ENCODE data around the gene PRR16. TPM values are rescaled to one million over a fixed set of nuclear protein-coding genes. Genes with fewer than 3 reads are reported as not detected.

PRR16 gene
- total and polyA plus RNA-seq, 4 donors, result 6.5 to 26.8 (median 12.4) TPM

- no peaks in the 10 kb centered on the region for H3K4me1 ChIP-seq (ENCODE audit: control insufficient read depth in 1 of 2, insufficient read depth in 2 of 2, low read length in 2 of 2)
- 91% methylated on average over 1 of the region's 1 CpG for WGBS, 2 donors
- H3K27me3 ChIP-seq (ENCODE audit: control insufficient read depth in 1 of 2, insufficient read depth in 2 of 2, low read length in 1 of 2), result no peaks in the 10 kb centered on the region
- H3K9me3 ChIP-seq (ENCODE audit: control insufficient read depth, low read length), result no peaks in the 10 kb centered on the region
- DNase-seq (no peak), ATAC-seq (ENCODE audit: low FRiP score) (no peak)
- H3K27ac ChIP-seq (ENCODE audit: low read depth in 1 of 2, low read length in 2 of 2), result no peak overlapping the region
- intact Hi-C loops (cut with DNase I), result no loop called here
- H3K36me3 ChIP-seq (ENCODE audit: control insufficient read depth in 1 of 2, insufficient read depth in 2 of 2, low read length in 1 of 2), result no peaks in the 10 kb centered on the region
- peak overlapping the region in 1 of 2 donors; percentile 8 for H3K4me3 ChIP-seq (ENCODE audit: low read length in 2 of 2)
Measured at GRCh38 chr5:120586646-120587045, 122.5 kb downstream of the PRR16 start.

- Histone ChIP-seq H3K36me3 (ENCODE audit: control insufficient read depth in 1 of 2, insufficient read depth in 2 of 2, low read length in 1 of 2) (no peaks in the 10 kb centered on the region), H3K4me3 (ENCODE audit: low read length in 2 of 2) (no peak overlapping the region), H3K9me3 (ENCODE audit: control insufficient read depth, low read length) (no peaks in the 10 kb centered on the region), H3K27me3 (ENCODE audit: control insufficient read depth in 1 of 2, insufficient read depth in 2 of 2, low read length in 1 of 2) (no peaks in the 10 kb centered on the region), H3K27ac (ENCODE audit: low read depth in 1 of 2, low read length in 2 of 2) (no peak overlapping the region), H3K4me1 (ENCODE audit: control insufficient read depth in 1 of 2, insufficient read depth in 2 of 2, low read length in 2 of 2) (no peaks in the 10 kb centered on the region)
- intact Hi-C loops (cut with DNase I), result no loop called here
- DNase-seq (no peak), ATAC-seq (ENCODE audit: low FRiP score) (no peak)
- 67 to 75% methylated on average over 2 of the region's 2 CpGs for WGBS, 2 donors
Measured at GRCh38 chr5:120591911-120592310, 127.8 kb downstream of the PRR16 start.

DNA sequence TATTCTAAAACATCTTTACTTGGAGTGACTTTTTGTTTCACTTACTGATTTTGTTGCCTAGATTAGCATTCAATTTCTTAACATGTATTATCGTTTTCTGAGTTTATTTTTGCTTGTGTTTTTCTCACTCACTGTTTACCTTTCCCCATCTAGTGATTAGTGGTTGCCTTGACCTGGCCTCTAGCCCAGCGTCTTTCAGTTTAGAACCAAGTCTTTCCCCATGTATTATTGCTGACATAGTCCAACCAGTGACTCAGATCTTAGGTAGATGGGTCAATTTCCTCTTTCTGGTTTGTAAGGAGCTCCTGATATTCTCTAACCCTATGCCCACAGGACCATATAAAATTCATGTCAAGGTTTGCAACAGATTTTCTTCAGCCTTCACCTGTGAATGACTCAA, 135.5 kb downstream of the PRR16 start:
- 19 to 26% methylated on average over 2 of the region's 2 CpGs for WGBS, 2 donors
- intact Hi-C loops (cut with DNase I), result no loop called here
- DNase-seq, result no peak
- Histone ChIP-seq H3K4me1 (ENCODE audit: control insufficient read depth in 1 of 2, insufficient read depth in 2 of 2, low read length in 2 of 2) (peaks cover 0 to 2% of the 10 kb centered on the region in 2 donors), H3K27me3 (ENCODE audit: control insufficient read depth in 1 of 2, insufficient read depth in 2 of 2, low read length in 1 of 2) (no peaks in the 10 kb centered on the region), H3K4me3 (ENCODE audit: low read length in 2 of 2) (no peak overlapping the region), H3K9me3 (ENCODE audit: control insufficient read depth, low read length) (no peaks in the 10 kb centered on the region), H3K36me3 (ENCODE audit: control insufficient read depth in 1 of 2, insufficient read depth in 2 of 2, low read length in 1 of 2) (no peaks in the 10 kb centered on the region), H3K27ac (ENCODE audit: low read depth in 1 of 2, low read length in 2 of 2) (no peak overlapping the region)
- ATAC-seq (ENCODE audit: low FRiP score), result no peak

DNA sequence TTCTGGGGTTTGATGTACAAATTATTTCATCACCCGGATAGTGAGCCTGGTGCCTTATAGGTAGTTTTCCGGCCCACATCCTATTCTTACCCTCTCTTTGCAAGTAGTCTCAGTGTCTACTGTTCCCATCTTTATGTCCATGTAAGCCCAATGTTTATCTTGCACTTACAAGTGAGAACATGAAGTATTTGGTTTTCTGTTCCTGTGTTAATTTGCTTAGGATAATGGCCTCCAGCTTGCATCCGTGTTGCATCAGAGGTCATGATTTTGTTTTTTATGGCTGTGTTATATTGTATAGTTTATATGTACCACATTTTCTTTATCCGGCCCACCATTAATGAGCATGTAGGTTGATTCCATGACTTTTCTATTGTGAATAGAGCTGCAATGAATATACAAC, 136.5 kb downstream of the PRR16 start:
- Histone ChIP-seq H3K27me3 (ENCODE audit: control insufficient read depth in 1 of 2, insufficient read depth in 2 of 2, low read length in 1 of 2) (no peaks in the 10 kb centered on the region), H3K27ac (ENCODE audit: low read depth in 1 of 2, low read length in 2 of 2) (no peak overlapping the region), H3K36me3 (ENCODE audit: control insufficient read depth in 1 of 2, insufficient read depth in 2 of 2, low read length in 1 of 2) (no peaks in the 10 kb centered on the region), H3K9me3 (ENCODE audit: control insufficient read depth, low read length) (no peaks in the 10 kb centered on the region), H3K4me1 (ENCODE audit: control insufficient read depth in 1 of 2, insufficient read depth in 2 of 2, low read length in 2 of 2) (peaks cover 0 to 2% of the 10 kb centered on the region in 2 donors), H3K4me3 (ENCODE audit: low read length in 2 of 2) (no peak overlapping the region)
- DNase-seq (no peak), ATAC-seq (ENCODE audit: low FRiP score) (no peak)
- intact Hi-C loops (cut with DNase I), result no loop called here
- 95 to 99% methylated on average over 4 of the region's 4 CpGs for WGBS, 2 donors

DNA sequence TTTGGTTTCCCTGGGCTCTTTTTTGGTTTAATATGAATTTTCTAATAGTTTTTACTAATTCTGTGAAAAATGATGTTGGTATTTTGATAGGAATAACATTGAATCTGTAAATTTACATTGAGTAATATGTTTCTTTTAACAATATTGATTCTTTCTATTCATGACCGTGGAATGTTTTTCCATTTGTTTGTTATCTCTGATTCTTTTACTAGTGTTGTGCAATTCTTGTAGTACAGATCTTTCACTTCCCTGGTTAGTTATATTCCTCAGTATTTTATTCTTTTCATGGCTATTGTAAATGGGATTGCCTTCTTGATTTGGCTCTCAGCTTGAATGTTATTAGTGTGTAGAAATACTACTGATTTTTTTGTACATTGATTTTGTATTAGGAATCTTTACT, 137.9 kb downstream of the PRR16 start:
- ATAC-seq (ENCODE audit: low FRiP score) (no peak), DNase-seq (no peak)
- WGBS, 2 donors, result 68 to 78% methylated on average over 1 of the region's 1 CpG
- no peak overlapping the region for H3K4me3 ChIP-seq (ENCODE audit: low read length in 2 of 2)
- intact Hi-C loops (cut with DNase I), result no loop called here
- H3K36me3 ChIP-seq (ENCODE audit: control insufficient read depth in 1 of 2, insufficient read depth in 2 of 2, low read length in 1 of 2), result no peaks in the 10 kb centered on the region
- H3K27ac ChIP-seq (ENCODE audit: low read depth in 1 of 2, low read length in 2 of 2), result no peak overlapping the region
- H3K9me3 ChIP-seq (ENCODE audit: control insufficient read depth, low read length), result no peaks in the 10 kb centered on the region
- no peaks in the 10 kb centered on the region for H3K27me3 ChIP-seq (ENCODE audit: control insufficient read depth in 1 of 2, insufficient read depth in 2 of 2, low read length in 1 of 2)
- peaks cover 0 to 2% of the 10 kb centered on the region in 2 donors for H3K4me1 ChIP-seq (ENCODE audit: control insufficient read depth in 1 of 2, insufficient read depth in 2 of 2, low read length in 2 of 2)

- no peaks in the 10 kb centered on the region for H3K27me3 ChIP-seq (ENCODE audit: control insufficient read depth in 1 of 2, insufficient read depth in 2 of 2, low read length in 1 of 2)
- intact Hi-C loops (cut with DNase I), result no loop called here
- peaks cover 2% of the 10 kb centered on the region in 2 donors for H3K4me1 ChIP-seq (ENCODE audit: control insufficient read depth in 1 of 2, insufficient read depth in 2 of 2, low read length in 2 of 2)
- no peak overlapping the region for H3K27ac ChIP-seq (ENCODE audit: low read depth in 1 of 2, low read length in 2 of 2)
- no peaks in the 10 kb centered on the region for H3K9me3 ChIP-seq (ENCODE audit: control insufficient read depth, low read length)
- WGBS, 2 donors, result 89 to 94% methylated on average over 2 of the region's 2 CpGs
- DNase-seq (no peak), ATAC-seq (ENCODE audit: low FRiP score) (no peak)
- H3K4me3 ChIP-seq (ENCODE audit: low read length in 2 of 2), result no peak overlapping the region
- H3K36me3 ChIP-seq (ENCODE audit: control insufficient read depth in 1 of 2, insufficient read depth in 2 of 2, low read length in 1 of 2), result no peaks in the 10 kb centered on the region
Measured at GRCh38 chr5:120604884-120605283, 140.8 kb downstream of the PRR16 start.

DNA sequence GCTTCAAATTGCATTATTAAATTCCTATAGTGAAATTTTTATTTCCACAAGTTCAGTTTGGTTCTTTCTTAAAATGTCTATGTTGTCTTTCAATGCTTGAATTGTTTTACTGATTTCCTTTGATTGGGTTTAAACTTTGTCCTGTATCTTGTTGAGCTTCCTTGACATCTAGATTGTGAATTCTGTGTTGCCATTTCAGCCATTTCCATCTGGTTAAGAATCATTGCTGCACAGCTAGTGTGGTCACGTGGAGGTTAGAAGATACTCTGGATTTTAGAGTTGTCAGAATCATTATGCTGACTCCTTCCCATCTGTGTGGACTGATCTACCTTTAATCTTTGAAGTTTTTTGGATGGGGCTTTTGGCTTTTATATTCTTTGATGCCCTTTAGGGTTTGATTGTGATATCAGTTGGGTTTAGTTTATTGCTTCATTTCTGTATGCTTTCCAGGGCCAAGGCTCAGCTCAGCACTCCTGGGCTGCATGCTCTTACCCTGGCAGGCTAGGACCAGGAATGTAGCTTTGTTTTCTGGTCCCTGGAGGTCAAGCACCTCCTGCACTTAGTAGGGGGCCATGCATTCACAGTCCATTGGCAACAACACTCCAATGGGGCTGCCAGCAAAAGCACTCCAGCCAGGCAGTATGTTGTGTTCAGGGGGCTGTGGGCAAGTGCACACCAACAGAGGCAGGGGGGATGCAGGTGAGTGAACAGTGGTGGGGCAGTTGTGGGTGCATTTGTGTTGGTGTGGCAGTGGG, 141.4 kb downstream of the PRR16 start:
- Histone ChIP-seq H3K4me3 (ENCODE audit: low read length in 2 of 2) (no peak overlapping the region), H3K27me3 (ENCODE audit: control insufficient read depth in 1 of 2, insufficient read depth in 2 of 2, low read length in 1 of 2) (no peaks in the 10 kb centered on the region), H3K9me3 (ENCODE audit: control insufficient read depth, low read length) (no peaks in the 10 kb centered on the region), H3K4me1 (ENCODE audit: control insufficient read depth in 1 of 2, insufficient read depth in 2 of 2, low read length in 2 of 2) (peaks cover 2 to 3% of the 10 kb centered on the region in 2 donors), H3K36me3 (ENCODE audit: control insufficient read depth in 1 of 2, insufficient read depth in 2 of 2, low read length in 1 of 2) (no peaks in the 10 kb centered on the region), H3K27ac (ENCODE audit: low read depth in 1 of 2, low read length in 2 of 2) (no peak overlapping the region)
- 95 to 100% methylated on average over 1 of the region's 1 CpG for WGBS, 2 donors
- DNase-seq (peak; percentile 27 to 47), ATAC-seq (ENCODE audit: low FRiP score) (no peak)
- intact Hi-C loops (cut with DNase I), result no loop called here

DNA sequence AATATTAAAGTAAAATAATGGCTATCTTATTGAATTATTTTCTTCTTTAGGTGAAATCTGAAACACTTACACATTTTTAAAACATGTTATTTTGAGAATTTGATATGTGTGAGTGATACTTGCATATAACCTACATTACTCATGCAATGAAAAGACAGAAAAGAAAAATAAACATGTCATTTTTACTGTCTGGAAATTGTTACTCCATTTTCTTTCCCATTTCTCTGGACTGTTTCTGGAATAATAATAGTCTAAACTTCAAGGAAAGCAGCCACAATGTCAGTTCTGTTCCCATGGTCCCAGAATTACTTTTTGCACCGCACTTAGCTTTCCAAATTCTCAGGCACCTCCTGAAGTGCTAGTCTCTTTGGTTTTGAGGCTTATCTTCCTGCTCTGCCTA, 145.5 kb downstream of the PRR16 start:
- Histone ChIP-seq H3K4me3 (ENCODE audit: low read length in 2 of 2) (peak overlapping the region in 1 of 2 donors; percentile 20), H3K27ac (ENCODE audit: low read depth in 1 of 2, low read length in 2 of 2) (peak overlapping the region in 1 of 2 donors; percentile 64), H3K4me1 (ENCODE audit: control insufficient read depth in 1 of 2, insufficient read depth in 2 of 2, low read length in 2 of 2) (peaks cover 0 to 11% of the 10 kb centered on the region in 2 donors), H3K36me3 (ENCODE audit: control insufficient read depth in 1 of 2, insufficient read depth in 2 of 2, low read length in 1 of 2) (no peaks in the 10 kb centered on the region), H3K9me3 (ENCODE audit: control insufficient read depth, low read length) (no peaks in the 10 kb centered on the region), H3K27me3 (ENCODE audit: control insufficient read depth in 1 of 2, insufficient read depth in 2 of 2, low read length in 1 of 2) (no peaks in the 10 kb centered on the region)
- DNase-seq (no peak), ATAC-seq (ENCODE audit: low FRiP score) (no peak)
- intact Hi-C loops (cut with DNase I), result no loop called here
- 6 to 7% methylated on average over 1 of the region's 1 CpG for WGBS, 2 donors

GRCh38 chr5:120610145-120610544, 146.0 kb downstream of the PRR16 start:
- ATAC-seq (ENCODE audit: low FRiP score) (no peak), DNase-seq (no peak)
- intact Hi-C loops (cut with DNase I), result no loop called here
- 46 to 61% methylated on average over 2 of the region's 2 CpGs for WGBS, 2 donors
- H3K27me3 ChIP-seq (ENCODE audit: control insufficient read depth in 1 of 2, insufficient read depth in 2 of 2, low read length in 1 of 2), result no peaks in the 10 kb centered on the region
- no peaks in the 10 kb centered on the region for H3K9me3 ChIP-seq (ENCODE audit: control insufficient read depth, low read length)
- H3K4me3 ChIP-seq (ENCODE audit: low read length in 2 of 2), result peak overlapping the region in 1 of 2 donors; percentile 20
- no peaks in the 10 kb centered on the region for H3K36me3 ChIP-seq (ENCODE audit: control insufficient read depth in 1 of 2, insufficient read depth in 2 of 2, low read length in 1 of 2)
- peaks cover 0 to 11% of the 10 kb centered on the region in 2 donors for H3K4me1 ChIP-seq (ENCODE audit: control insufficient read depth in 1 of 2, insufficient read depth in 2 of 2, low read length in 2 of 2)
- no peak overlapping the region for H3K27ac ChIP-seq (ENCODE audit: low read depth in 1 of 2, low read length in 2 of 2)
